ENCODE data around the gene ENTPD2.

ENTPD2 gene

DNA sequence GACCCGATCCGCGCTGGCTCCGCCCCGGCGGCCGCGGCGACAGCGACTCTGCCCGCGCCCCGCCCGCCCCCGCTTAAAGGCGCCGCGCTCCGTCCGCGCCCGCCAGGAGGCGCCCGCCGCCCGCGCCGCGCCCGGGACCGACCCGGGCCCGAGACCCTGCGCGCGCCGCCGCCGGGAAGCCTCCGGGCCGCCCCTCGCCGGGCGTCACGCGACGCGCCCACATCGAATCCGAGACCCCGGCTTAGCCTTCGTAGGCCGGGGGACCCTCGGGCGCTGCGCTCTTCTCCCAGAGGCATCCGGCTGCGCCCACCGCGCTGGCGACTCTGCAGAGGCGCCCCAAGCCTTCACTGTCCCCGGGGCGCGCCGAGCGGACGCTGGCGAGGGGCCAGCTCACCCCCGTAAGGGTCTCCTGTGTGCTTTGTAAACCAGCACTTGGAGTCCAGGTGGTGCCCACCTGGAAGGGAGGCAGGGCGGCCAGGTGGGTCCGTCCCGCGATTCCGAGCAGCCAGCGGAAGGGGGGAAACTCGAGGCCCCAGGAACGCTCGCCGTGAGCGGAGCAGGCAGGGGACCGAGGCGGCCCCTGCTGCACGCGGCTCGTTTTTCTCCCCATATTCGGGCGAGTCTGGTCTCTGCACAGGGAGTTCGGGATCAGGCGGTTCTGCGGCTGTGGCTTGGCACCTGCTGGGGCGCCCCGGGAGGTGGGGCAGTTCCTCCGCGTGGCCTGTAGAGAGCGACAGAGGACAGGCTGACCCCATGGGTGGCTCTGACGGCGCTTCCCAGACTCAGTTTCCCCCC is 25.4 kb downstream of the ENTPD2 start:
- no peak for DNase-seq

DNA sequence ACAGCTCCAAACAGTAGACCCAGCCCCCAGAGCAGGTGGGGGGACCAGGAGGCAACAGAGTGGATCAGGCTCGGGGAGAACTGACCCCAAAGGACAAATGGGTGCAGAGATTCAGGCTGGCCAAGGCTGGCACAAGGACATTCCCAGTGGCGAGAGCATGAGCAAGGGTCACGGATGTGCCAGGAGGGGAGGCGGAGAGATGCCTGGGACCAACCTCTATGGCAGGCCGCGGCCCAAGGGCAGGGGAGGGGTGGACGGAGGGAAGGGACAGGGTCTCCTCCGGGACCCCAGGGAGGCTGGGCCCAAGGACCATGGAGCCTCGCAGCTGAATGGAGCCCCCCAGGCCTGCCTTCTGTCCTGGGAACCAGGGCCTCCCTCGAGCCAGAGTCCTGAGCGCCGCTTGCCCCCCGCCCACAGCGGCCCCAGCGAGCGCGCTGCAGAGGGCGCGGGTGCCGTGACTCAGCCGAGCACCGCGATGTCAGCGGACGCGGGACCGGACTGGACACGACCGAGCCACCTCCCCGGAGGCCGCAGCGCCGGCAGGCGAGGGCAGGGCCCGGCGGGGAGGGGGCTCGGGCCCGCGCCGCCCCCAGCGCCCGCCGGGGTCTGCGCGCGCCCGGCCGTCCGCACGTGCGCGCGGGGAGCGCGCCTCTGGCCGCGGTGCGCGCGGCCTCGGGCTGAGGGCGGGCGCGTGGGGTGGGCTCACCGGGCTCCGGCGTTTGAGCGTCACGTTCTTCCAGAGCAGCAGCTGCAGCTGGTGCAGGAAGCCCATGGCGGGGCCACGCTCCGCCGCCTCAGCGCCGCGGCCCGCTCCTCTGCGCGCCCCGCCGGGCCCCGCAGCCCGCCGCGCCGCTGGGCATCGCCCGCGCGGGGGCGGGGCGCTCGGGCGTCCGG is 26.2 kb downstream of the ENTPD2 start, which contains the start of gene ABCA2:
Gene ABCA2 (minus strand): TSS at position 869 of the 894 bp plus-strand sequence. CDS start 97 bp downstream, at position 772.
- DNase-seq, result peak; percentile 35

GRCh38 chr9:137026828-137027227 is 27.0 kb downstream of the ENTPD2 start:
- DNase-seq, result no peak

DNA sequence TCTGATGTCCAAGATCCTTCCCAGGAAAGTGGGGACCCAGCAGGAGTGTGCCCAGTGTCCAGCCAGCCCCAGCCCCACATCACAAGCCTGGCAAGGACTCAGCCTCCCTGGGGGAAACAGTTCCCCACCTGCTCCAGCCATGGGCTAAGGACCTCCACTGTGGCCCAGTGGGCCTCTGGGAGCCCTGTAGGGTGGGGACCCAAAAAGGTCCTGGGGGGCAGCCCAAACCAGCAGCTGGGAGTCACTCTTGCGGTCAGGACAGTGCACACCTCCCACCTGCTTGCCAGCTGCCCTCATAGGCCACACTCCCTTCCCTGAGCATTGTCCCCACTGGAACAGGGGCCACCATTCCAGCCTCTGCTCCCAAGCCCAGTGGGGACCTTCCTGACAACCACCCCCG is 27.5 kb downstream of the ENTPD2 start:
- DNase-seq, result no peak

DNA sequence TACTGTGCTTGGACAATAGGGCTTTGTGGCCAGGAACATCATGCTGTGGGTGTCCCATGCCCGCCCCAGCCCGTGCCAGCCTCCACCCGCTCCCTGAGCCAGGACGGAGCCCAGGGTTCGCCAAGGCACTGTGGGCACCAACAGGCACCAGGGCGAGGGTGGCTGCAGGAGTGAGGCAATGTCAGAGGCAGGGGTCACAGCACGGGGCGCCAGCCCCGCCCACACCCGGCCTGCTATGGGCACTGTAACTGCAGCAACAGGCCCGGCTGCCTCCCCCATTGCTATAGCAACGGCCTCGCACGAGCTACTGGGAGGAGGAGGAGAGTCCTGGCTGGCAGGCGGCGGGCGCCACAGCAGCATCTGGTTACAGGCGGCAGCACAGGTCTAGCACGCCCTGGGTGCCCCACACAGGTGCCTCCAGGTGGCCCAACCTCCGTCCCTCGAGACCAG is 28.3 kb downstream of the ENTPD2 start:
- DNase-seq, result no peak

- DNase-seq, result no peak
Observed at GRCh38 chr9:137023583-137023991, 30.3 kb downstream of the ENTPD2 start.

GRCh38 chr9:137023157-137023556 is 30.7 kb downstream of the ENTPD2 start:
- DNase-seq, result no peak

GRCh38 chr9:137022662-137023008 is 31.2 kb downstream of the ENTPD2 start:
- DNase-seq, result no peak

DNA sequence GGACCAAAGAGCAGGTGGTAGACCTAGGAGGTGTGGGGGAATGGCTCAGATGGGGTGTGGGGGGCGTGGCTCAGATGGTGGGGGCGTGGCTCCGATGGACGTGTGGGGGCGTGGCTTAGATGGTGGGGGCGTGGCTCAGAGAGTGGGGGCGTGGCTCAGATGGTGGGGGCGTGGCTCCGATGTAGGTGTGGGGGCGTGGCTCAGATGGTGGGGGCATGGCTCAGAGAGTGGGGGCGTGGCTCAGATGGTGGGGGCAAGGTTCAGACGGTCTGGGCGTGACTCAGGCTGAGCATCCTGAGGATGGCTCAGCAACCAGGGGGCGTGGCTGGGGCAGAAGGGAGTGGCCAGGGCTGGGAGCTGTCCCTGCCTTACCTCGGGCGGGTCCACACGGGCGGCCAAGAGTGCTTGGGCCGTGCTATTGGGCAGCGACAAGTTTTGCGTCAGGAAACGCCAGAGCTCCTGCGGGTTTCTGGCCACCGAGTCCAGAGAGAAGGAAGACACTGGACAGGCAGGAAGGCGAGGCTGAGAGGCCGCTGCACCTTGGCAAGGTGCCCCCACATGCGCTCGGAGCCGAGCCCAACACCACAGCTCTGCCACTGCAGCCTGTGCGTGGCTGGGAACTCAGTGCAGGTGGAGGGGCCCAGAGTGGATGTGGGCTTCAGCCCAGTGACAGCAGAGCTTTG is 31.7 kb downstream of the ENTPD2 start:
- DNase-seq, result peak; percentile 94

GRCh38 chr9:137021568-137021978 is 32.3 kb downstream of the ENTPD2 start:
- no peak for DNase-seq

DNA sequence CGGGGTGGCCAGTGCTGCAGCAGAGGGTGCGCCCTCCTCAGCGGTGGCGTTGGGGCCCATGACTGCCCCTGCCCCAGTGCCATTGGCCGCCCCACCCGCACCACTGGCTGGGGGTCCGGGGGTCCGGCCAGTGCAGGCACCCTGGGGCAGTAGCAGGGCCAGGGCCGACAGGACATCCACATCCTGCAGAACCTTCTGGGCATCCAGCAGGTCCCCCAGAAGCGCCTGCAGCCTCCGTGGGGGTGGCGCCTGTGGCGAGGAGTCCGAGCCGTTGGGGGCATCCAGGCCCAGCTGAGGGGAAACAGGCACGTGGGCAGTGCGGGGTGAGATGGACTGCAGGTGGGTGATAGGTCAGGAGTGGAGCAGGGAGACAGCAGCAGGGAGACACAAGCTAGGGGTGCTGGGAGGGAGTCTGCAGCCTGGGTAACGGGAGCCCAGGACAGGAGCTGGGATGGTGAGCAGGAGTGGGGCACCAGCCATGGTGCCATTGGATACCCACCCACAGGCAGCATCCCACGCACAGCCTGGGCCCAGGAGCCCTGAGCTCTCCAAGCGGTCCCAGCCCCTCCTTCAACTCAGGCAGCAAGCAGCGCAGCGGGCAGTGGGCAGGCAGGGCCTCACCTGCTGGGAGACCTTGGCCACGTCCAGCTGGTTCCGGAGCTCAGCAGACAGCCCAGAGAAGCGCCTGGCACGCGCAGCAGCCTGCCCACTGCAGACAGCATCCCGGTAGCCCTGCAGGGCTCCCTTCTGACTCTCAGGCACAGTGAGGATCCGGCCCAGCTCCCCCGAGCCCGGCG is 32.9 kb downstream of the ENTPD2 start:
- DNase-seq, result no peak

GRCh38 chr9:137019891-137020683 is 33.8 kb downstream of the ENTPD2 start:
- DNase-seq, result no peak

DNA sequence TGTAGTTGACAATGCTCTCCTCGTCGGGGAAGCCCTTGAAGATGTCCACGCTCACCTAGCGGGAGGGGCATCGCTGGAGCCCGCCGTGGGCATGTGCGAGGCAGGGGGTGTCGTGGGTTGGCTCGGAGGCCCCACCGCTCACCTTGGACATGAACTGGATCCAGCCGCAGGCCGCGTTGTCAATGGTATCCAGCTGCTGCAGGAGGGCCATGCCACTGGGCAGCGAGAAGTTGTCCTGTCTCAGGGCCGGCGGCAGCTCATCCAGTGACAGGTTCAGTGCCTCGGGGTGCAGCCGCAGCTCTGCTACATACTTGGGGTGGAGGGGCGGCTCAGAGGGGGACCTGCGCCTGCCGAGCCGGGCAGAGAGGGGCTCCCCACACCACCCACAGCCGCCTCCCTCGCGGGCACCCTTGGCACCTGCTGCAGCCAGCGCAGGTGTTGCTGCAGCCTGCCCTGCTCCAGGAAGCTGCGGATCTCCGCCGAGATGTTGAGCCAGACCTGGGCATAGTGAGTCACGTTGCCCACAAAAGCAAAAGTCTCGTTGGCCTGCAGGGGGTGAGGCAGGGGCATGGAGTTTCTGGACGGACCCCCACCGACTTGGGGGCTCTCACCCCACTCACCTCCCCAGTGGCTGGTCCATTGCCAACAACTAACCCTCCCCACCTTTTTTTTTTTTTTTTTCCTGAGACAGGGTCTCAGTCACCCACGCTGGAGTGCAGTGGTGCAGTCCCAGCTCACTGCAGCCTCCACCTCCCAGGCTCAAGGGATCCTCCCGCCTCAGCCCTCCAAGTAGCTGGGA is 34.9 kb downstream of the ENTPD2 start:
- DNase-seq, result no peak

DNA sequence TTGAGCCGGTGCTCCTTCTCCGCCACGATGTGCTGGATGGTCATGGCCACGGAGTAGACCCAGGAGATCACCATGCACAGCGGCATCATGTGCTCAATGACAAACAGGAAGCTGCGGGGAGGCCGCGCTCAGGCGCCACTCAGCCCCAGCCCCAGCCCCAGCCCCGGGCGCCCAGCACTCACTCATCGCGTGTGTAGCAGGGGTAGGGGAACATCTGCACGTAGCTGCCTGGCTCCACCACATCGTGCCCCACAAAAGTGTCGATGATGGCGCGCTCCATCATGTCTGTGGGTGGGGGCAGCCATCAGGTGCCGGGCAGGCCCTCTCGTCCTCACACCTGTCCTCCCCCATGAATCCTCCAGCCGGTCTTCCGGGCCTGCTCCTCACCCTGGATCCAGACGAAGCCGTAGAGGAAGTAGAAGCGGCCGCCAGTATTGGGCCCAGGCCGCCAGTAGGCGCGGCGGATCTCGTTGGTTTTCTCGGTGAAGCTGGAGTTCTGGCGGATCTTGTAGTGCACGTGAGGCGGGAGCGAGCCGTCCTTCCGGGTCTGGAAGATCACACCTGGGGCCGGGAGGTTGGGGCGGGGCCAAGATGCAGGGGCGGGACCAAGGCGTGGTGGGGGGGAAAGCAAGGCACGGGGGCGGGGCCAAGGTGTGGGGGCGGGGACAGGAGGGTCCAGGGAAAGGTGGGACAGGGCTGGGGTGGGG is 35.9 kb downstream of the ENTPD2 start:
- DNase-seq, result no peak

GRCh38 chr9:137017071-137017470 is 36.8 kb downstream of the ENTPD2 start:
- DNase-seq, result no peak

GRCh38 chr9:137016436-137016835 is 37.4 kb downstream of the ENTPD2 start:
- no peak for DNase-seq

DNA sequence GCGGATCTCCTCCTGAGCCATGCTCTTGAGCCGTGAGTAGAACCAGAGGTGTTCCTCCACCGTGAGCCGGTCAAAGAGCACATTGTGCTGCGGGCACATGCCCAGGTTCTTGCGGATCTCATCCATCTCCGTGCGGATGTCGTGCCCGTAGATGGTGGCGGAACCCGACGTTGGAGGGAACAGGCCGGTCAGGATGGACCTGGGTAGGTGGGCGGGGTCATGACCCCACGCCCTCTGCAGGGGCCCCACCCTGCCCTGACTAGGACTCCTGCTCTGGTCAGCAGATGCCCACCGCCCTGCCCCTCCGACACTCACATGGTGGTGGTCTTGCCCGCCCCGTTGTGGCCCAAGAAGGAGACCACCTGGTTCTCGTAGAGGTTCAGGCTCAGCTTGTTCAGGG is 37.9 kb downstream of the ENTPD2 start:
- no peak for DNase-seq

GRCh38 chr9:137015540-137015930 is 38.3 kb downstream of the ENTPD2 start:
- no peak for DNase-seq

GRCh38 chr9:137014776-137015539 is 38.9 kb downstream of the ENTPD2 start:
- no peak for DNase-seq
